NT2/D1 (cell line): ENCODE measurements around the gene WRAP53.

ENCODE experiments used
- YY1 ChIP-seq: IDR thresholded peaks from 2 replicates; pipeline ENCODE4 v1.6.1; 2011; ENCODE audit not compliant: insufficient read length, insufficient read depth
- ZNF274 ChIP-seq: IDR thresholded peaks from 2 replicates; pipeline ENCODE4 v1.6.1; 2011; ENCODE audit warnings: mild to moderate bottlenecking, low read depth, low read length

DNA sequence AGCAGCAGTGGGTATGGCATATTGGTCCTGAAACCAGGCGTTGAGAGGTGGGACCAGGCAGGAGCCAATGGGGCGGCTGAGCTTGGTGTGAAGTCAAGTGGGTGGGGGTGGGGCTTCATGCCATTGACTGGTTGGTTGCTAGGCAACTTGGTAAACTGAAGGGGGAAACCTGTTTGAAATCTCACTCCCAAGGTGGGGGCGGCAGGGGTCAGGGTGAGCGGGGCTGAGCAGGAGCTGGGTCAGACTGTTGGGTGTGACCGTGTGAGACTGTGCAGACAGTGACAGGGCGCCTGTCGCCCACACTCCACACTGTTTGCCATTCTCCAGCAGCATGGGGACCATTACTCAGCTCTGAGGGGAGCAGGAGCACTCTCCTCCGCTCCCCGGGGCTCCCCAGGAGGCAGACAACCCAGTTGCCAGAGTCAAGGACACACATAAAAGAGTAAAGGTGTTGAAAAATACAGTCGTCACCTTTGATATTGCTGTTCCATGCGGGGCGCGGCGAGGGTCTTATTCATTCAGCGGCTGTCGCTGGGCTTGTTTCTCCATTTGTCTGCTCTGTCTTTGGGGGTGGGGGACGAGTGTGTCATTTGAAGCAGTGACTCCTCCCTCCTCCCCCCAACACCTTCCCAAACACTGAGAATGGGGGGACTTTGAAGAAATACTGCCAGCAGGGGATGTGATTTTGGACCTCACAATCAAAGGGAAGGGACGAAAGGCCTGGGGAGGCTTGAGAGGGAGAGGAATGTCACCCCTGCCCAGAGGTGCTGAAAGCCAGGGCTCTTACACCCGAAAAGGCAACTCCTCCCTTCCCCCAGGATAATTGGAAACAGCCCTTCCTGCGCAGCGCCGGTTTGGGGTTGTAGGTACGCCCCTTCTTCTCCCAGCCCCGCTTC, 15.6 kb downstream of the WRAP53 start:
- TF ChIP-seq YY1: no peak
- TF ChIP-seq ZNF274: no peak
